ENCODE results near the gene PABPC1L.

DNA sequence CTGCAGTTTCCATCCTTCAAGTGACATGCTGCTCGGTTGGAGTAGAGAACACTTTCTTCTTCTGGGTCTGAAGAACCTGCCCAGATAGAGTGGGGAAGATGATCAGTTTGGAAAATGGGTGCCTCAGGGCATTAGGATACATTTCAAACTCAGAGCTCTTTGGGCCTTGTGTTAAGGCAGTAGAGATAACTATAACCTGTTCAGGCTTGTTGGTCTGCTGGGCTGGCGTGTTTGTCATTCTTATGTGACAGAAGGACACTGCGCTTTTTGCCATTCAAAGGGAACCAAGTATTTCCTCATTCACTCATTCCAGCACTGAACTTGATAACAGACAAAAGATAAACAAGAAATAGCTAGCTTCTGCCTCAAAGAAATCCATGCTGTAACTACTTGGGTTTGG is 46.5 kb downstream of the PABPC1L start:
- TF ChIP-seq, protein P1, sequence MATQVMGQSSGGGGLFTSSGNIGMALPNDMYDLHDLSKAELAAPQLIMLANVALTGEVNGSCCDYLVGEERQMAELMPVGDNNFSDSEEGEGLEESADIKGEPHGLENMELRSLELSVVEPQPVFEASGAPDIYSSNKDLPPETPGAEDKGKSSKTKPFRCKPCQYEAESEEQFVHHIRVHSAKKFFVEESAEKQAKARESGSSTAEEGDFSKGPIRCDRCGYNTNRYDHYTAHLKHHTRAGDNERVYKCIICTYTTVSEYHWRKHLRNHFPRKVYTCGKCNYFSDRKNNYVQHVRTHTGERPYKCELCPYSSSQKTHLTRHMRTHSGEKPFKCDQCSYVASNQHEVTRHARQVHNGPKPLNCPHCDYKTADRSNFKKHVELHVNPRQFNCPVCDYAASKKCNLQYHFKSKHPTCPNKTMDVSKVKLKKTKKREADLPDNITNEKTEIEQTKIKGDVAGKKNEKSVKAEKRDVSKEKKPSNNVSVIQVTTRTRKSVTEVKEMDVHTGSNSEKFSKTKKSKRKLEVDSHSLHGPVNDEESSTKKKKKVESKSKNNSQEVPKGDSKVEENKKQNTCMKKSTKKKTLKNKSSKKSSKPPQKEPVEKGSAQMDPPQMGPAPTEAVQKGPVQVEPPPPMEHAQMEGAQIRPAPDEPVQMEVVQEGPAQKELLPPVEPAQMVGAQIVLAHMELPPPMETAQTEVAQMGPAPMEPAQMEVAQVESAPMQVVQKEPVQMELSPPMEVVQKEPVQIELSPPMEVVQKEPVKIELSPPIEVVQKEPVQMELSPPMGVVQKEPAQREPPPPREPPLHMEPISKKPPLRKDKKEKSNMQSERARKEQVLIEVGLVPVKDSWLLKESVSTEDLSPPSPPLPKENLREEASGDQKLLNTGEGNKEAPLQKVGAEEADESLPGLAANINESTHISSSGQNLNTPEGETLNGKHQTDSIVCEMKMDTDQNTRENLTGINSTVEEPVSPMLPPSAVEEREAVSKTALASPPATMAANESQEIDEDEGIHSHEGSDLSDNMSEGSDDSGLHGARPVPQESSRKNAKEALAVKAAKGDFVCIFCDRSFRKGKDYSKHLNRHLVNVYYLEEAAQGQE (IDR thresholded peaks at IDR 0.05; ENCODE audit: insufficient read depth in 1 of 2, low read depth in 2 of 2, low read length in 2 of 2) = no peak
- TF ChIP-seq TAF1 (IDR thresholded peaks at IDR 0.05; ENCODE audit: borderline replicate concordance, insufficient read depth, low read length) = no peak

Measured in PFSK-1 (cell line).